MM.1S (cell line): ENCODE results near the gene BRK1.

Experiments used
- CTCF ChIP-seq: fragments of 300-600 bp; sonication (generic); IDR thresholded peaks from 2 replicates; pipeline ENCODE4 v1.5.1; 2016; ENCODE audit warnings: antibody characterized with exemption, low read length, mixed read lengths
- EZH2 ChIP-seq: fragments of 300-600 bp; sonication (generic); optimal IDR thresholded peaks from 2 replicates; pipeline ENCODE3; 2017; ENCODE audit warnings: low read depth, mild to moderate bottlenecking, antibody characterized with exemption, low read length, mixed read lengths
- EZH2phosphoT487 ChIP-seq: fragments of 300-600 bp; sonication (generic); IDR thresholded peaks from 2 replicates; pipeline ENCODE4 v1.6.1; 2018; ENCODE audit warnings: antibody characterized with exemption, low read length

GRCh38 chr3:10108091-10108490 is 7.4 kb upstream of the BRK1 start, which contains the start of gene FANCD2OS:
- TF ChIP-seq CTCF (no peak), EZH2 (no peak), EZH2phosphoT487 (no peak)
